A375 (cell line): ENCODE results near the gene KBTBD6. TPM values are rescaled to one million over a fixed set of nuclear protein-coding genes. Genes with fewer than 3 reads are reported as not detected.

Experiments
- small RNA-seq: library from RNA; depleted of rRNA; stranded (forward); fragments of <200 nt; gene quantifications from one replicate; pipeline ENCODE3, GENCODE V24; 2014
- total RNA-seq: library from RNA; depleted of rRNA; stranded (reverse); fragments of >200 nt; shearing (Covaris generic); gene quantifications from 2 replicates; pipeline ENCODE4 v1.2.3, GENCODE V29; 2014; rRNA removed

The KBTBD6 gene, protein sequence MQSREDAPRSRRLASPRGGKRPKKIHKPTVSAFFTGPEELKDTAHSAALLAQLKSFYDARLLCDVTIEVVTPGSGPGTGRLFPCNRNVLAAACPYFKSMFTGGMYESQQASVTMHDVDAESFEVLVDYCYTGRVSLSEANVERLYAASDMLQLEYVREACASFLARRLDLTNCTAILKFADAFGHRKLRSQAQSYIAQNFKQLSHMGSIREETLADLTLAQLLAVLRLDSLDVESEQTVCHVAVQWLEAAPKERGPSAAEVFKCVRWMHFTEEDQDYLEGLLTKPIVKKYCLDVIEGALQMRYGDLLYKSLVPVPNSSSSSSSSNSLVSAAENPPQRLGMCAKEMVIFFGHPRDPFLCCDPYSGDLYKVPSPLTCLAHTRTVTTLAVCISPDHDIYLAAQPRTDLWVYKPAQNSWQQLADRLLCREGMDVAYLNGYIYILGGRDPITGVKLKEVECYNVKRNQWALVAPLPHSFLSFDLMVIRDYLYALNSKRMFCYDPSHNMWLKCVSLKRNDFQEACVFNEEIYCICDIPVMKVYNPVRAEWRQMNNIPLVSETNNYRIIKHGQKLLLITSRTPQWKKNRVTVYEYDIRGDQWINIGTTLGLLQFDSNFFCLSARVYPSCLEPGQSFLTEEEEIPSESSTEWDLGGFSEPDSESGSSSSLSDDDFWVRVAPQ
- total RNA-seq: 4.6 and 5.1 TPM in 2 replicates

DNA sequence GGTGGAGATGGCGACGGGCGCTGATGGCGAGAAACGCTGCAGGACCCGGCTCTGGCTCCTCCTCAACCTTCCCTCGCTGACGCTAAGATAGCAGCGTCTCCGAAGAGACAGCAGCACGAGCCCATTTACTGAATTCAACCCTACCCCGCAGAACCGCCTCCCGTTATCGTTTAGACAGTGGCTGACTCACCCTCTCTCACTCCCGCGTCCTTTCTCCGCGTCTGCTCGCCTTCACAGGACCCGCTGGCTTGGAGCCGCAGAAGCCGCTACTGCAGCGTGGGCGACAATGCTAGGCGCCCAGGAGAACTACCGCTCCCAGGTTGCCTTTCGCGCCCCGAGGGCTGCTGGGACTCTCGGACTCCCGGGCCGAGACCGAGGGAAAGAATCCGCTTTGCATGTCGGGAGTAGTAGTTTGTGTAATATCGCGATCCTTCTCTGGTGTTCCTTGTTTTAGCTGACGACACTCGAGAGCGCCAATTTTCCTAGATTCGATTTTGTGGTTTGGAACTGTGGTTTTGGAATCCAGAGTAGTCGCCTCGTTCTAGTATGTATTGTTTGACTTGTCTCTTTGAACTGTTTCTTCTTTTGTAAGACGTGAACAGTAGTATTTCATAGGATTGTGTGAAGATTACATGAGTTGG, at the start of gene KBTBD6:
TSS of gene KBTBD6 (minus strand) at position 291 of the 641 bp plus-strand sequence. CDS start 291 bp downstream, outside the sequence.

Small RNAs within 50 kb of the gene (small RNA-seq; reads per million reads assigned to genes)
- not detected for gene MIR3168
- gene RN7SL597P: not detected

Other genes starting within 250 kb of the KBTBD6 start
- 16.2 and 16.3 TPM in 2 replicates for gene ELF1, start 113.5 kb downstream of the KBTBD6 start, total RNA-seq
- 8.6 and 12.3 TPM in 2 replicates for gene WBP4, start 71.3 kb downstream of the KBTBD6 start, total RNA-seq
- 2.3 and 2.5 TPM in 2 replicates for gene KBTBD7, start 61.8 kb upstream of the KBTBD6 start, total RNA-seq
- 12.5 and 14.4 TPM in 2 replicates for gene MTRF1, start 130.8 kb upstream of the KBTBD6 start, total RNA-seq
- gene NAA16, start 178.5 kb upstream of the KBTBD6 start, total RNA-seq: 4.8 and 8.1 TPM in 2 replicates